HG03460 (cell line): ENCODE results near the gene TMUB2.
A peak's percentile ranks its signal among the peaks of the same experiment; 100 is the strongest.

Source experiments
- ATAC-seq: cut with Tn5 transposase; IDR thresholded peaks from one replicate; pipeline ENCODE4 v1.9.1; 2021; ENCODE audit not compliant: unreplicated experiment

TMUB2 gene

DNA sequence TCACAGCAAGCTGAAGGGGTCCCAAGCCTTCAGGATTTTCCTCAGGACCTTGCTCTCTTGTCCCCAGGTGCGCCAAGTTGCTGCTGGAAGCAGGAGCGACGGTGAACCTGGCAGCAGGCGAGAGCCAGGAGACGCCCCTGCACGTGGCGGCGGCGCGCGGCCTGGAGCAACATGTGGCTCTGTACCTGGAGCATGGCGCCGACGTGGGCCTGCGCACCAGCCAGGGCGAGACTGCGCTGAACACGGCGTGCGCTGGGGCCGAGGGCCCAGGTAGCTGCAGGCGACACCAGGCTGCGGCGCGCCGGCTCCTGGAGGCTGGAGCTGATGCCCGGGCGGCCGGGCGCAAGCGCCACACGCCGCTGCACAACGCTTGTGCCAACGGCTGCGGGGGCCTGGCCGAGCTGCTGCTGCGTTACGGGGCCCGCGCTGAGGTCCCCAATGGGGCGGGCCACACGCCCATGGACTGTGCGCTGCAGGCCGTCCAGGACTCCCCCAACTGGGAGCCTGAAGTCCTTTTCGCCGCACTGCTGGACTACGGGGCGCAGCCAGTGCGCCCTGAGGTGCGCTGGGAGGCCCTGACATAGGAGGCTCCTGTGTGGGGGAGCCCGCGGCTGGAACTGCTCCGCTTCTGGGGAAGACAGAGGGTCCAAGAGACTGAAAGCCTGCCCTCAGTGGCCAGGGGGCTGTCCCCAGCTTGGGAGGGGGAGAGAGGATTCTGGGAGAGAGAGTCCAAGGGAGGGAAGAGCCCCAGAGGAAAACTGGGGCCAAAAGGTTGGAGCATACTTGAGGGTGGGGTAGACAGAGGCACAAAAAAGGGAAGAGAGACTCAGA lies 9.9 kb upstream of the TMUB2 start:
- ATAC-seq: no peak

GRCh38 chr17:44177640-44178039 lies 9.1 kb upstream of the TMUB2 start:
- ATAC-seq: no peak

DNA sequence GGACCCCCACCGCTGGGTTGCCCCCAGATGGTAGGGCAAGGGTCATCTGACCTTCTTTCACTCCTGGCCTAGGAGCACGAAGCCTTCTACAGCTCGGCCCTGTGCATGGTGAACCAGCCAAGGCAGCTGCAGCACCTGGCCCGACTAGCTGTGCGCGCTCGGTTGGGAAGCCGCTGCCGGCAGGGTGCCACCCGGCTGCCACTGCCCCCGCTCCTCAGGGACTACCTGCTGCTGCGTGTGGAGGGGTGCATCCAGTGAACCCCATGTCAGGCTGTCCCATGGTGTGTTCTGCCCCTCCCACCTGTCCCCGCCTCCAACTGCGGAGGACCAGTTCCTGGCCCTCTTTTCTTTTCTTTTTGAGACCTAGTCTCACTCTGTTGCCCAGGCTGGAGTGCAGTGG lies 8.6 kb upstream of the TMUB2 start:
- no peak for ATAC-seq

DNA sequence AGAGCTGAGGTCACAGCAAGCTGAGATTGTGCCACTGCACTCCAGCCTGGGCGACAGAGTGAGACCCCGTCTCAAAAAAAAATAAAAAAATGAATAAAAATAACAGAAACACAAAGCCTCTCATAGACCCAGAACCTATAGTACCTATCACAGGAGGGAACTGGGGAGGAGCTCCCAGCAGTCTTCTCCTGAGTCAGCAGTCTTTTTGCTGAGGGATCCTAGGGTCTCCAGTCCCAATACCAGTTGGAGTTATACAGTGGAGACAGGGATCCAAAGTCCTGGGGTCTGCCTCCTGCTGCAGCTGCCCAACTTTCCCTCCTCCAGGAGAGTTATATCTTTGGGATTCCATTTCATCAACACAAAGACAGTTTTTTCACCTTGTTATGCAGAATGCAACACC lies 3.7 kb upstream of the TMUB2 start:
- ATAC-seq: no peak

GRCh38 chr17:44184212-44184810 lies 2.5 kb upstream of the TMUB2 start:
- ATAC-seq: no peak

- ATAC-seq: peak; percentile 38
These were observed 543 bp downstream of the TMUB2 start for GRCh38 chr17:44187131-44187899.

DNA sequence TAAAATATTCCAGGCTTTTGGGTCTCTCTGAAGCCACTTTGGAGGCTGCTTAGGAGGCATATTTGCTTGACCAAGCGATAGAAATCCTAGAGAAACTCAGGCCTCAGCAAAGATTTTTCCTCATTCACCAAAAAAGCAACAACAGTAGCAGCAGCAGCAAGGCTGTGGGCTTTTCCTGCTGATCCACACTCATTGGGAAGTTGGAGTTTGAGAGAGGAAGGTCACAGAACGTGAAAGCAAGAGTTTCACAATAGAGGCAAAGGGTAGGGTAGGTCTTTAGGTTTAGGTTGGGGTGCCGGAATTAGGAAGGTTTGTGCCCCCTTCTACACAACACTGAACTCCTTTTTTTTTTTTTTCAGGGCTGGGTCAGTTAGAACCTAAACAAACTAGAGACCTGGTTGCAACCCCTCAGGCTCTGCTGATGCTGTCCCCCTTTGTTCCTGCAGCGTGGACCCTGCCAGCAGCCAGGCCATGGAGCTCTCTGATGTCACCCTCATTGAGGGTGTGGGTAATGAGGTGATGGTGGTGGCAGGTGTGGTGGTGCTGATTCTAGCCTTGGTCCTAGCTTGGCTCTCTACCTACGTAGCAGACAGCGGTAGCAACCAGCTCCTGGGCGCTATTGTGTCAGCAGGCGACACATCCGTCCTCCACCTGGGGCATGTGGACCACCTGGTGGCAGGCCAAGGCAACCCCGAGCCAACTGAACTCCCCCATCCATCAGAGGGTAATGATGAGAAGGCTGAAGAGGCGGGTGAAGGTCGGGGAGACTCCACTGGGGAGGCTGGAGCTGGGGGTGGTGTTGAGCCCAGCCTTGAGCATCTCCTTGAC lies 2.0 kb downstream of the TMUB2 start:
- ATAC-seq: no peak

DNA sequence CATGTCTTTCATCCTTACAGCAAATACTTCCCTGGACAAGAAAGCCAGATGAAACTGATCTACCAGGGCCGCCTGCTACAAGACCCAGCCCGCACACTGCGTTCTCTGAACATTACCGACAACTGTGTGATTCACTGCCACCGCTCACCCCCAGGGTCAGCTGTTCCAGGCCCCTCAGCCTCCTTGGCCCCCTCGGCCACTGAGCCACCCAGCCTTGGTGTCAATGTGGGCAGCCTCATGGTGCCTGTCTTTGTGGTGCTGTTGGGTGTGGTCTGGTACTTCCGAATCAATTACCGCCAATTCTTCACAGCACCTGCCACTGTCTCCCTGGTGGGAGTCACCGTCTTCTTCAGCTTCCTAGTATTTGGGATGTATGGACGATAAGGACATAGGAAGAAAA lies 3.7 kb downstream of the TMUB2 start:
- ATAC-seq: no peak

GRCh38 chr17:44191369-44191768 lies 4.6 kb downstream of the TMUB2 start:
- ATAC-seq: no peak

DNA sequence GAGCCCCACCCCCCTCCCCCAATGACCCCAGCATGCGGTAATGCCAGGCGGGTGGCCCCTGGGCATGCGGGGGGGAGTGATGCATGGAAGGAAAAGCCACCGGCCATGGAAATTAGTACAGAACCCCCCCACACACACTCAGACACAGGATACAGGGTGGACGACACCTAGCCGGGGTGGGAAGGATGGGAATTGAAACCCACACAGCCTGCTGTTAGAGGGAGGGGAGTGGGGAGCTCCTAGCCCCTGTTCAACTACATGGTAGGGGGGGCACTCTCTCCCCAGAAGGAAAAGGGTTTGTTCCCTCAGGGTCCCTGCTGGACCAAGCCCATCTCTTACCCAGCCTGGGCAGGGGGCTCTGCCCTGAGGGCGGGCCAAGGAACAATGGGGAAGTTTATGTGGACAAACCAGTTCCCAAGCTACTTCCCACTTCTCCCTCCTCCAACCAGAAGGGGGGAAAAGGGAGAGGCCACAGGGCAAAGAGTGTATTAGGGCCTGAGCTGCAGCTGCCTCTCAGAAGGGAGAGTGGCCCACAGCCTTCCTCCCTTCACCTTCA lies 5.2 kb downstream of the TMUB2 start:
- ATAC-seq: no peak

DNA sequence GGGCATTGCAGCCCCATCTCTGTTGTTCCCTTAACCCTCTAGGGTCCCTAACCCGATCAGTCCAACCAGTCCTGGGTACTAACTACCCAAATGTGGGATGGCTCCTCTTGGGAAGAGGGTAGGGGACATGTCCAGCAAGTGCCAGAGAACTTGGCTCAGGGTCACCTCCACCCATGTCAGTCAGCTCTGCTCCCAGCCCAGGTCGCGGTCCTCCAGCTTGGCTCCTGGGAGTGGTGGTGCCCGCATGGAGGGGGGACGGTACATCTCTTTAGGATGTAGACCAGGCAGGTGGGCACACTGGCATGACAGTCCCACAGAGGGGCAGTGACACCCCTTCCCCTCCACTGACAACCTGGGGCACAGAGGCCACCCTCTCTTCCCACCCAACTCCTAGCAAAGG lies 6.0 kb downstream of the TMUB2 start:
- no peak for ATAC-seq

GRCh38 chr17:44193326-44194084 lies 6.7 kb downstream of the TMUB2 start:
- no peak for ATAC-seq

- no peak for ATAC-seq
These were observed 10.3 kb downstream of the TMUB2 start for GRCh38 chr17:44197107-44197506.

GRCh38 chr17:44197980-44198720 lies 11.4 kb downstream of the TMUB2 start:
- ATAC-seq: no peak

DNA sequence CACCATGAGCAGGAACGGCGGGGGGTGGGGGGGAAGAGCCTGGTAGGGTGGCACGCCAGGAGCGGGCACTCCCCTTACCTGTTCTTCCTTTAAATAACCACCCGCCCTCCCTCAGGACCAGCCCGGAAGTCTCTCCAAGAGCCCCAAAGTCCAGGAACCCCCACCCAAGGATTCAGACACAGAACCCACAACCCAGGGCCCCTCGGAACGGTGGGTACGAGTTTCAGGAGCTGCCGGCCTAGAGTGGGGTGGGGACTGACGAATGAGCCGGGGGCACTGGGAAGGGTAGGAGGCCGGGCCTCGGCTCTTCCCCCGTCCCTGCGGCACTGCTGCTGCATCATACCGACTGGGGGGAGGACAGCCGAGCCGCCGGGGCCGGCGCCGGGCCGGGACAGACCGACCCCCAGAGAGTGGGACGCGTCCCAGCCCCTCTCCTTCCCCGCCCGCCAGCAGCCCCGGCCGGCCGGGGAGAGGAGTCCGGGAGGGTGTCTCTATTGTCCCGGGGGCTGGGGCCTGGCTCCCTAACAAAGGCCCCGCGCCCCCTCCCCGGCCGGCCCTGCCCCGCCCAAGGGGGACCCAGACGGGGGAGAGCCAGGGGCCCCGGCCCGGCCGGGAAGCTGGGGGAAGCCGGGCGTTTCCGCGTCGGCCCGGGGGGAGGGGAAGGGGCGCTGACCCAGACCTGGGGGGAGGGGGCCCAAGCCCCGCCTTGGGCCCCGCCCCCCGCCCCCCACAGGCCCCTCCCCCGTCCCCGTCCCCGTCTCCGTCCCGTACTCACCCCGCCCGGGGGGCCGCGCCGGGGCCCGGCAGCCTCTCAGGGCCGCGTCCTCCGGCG lies 12.2 kb downstream of the TMUB2 start:
- peak; percentile 17 for ATAC-seq

DNA sequence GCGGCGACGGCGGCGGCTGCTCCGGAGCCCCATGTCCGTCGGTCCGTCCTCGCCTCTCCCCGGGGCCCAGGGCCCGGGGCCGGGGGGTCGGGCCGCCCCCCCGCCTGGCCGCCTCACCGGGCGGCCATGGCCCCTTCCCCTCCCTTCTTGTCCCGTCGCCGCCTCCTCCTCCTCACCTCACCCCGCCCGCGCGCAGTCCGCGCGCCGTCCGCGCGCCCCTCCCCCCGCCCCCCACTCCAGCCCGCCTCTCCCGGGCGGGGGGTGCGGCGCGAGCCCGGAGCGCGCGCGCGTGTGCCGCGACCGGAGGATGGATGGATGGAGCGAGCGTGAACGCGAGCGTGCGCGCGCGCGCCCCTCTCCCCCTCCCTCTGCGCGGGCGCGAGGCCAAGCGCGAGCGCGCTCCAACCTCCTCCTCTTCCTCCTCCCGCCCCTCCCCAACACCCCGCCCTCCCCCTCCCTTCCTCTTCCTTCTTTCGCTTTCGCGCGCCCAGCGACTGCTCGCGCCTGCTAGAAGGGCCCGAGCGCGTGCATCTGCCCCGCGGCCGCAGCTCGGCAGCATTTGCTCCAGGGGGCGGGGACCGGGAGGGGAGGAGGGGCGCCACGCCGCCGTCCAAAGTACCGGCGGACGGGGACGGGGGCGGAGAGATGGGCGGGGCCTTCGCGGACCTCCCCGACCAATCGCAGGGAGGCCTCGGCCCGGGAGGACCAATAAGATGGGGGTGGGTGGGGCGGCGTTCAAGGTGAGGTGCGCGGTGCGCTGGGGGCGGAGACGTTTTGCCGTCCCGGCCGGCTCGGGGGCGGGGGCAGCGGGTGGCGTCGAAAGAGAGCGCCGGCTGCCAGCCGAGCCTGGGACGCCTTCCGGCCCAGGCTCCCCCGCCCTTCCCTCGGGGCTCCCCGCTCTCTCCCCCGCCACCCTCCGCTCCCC lies 13.0 kb downstream of the TMUB2 start, which contains the start of gene ATXN7L3:
Gene ATXN7L3, minus strand, starts transcription at position 332 of the 925 bp plus-strand sequence. CDS start 1,814 bp downstream, outside the sequence.
- peak; percentile 64 for ATAC-seq

DNA sequence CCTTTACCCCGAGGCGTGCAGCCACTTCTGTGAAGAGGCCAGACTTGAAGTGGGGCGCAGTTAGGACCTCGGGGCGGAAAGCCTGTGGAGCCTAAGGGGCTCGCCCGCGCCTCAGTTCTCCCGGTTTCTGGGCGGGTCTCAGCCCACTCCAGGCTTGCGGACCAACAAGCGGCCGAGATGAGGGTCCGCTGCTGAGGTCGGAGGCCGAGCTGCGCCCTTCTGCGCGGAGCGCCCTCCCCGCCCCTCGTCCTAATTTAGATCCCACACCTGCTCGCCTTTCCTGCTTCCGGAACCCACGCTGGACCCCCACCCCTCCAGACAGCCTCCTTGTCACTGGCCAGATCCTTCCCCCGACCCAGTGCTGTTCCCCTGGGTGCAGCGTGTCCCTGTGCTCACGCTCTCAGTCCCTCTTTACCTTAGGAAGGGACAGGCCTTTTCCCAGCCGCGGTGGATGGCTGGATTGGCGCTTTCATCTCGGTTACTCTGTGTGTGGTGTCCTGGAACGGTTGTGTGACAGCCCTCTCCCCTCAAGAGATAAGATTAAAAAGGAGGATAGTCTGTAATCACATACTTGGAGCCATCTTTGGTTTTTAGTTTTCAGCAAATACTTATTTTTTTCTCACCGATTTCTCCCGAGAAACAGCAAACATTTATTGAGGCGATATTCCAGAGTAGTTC lies 13.8 kb downstream of the TMUB2 start:
- no peak for ATAC-seq
